Cerebellar nuclear complex (tissue), 1 donor: ENCODE measurements around the gene WASHC3.

ENCODE experiments used
- DNase-seq, 2 experiments: peaks; one replicate each; lab custom pipeline; 2025; lab: John Stamatoyannopoulos, UW

The WASHC3 gene

DNA sequence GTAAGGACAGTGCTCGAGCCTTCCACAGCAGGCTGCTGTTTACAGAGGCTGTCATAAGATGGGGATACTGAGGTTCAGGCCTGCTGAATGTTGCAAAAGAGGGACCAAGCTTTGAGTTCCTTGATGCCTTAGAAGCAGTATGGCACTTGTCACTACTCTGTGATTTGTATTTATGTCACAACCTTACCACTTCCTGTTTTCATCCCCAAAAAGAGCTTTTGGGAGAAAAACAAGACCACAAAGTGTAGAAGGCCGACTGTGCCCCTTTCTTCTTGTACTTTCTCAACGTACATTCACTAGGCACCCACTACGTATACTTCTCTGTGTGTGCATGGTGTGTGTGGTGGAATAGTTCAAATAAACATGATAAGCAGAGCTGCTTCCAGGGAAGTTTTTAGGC, 94.3 kb downstream of the WASHC3 start:
- DNase-seq: no peak

GRCh38 chr12:101966496-101966895, 95.3 kb downstream of the WASHC3 start:
- no peak for DNase-seq

DNA sequence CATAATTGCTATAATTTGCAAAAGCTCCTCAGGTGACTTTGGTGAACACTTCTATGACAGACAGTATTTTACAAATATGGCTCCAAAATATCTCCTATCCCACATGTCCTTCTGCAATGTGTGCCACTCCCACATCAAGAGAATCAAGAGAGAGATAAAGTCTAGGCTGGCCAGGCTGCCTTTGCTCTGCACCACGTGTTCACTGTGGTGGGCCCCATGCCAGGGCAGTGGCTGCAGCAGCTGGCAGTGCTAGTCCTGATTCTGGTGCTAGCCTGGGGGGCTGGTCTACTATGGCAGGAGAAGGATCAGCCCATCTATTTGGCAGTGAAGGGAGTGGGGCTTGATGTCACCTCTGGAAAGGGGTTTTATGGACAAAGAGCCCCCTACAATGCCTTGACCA, 98.1 kb downstream of the WASHC3 start:
- DNase-seq: no peak
